Transverse colon (tissue), 4 donors: ENCODE data around the gene EDNRB. TPM values are rescaled to one million over a fixed set of nuclear protein-coding genes. Genes with fewer than 3 reads are reported as not detected.

Experiments used
- DNase-seq: peaks from one replicate; pipeline ENCODE4 v3.0.0-alpha.2; 2019
- H3K27ac ChIP-seq, 4 donors: fragments of 200-600 bp; sonication (generic); 2 replicates each; pipeline ENCODE4 v1.5.1; 2016 to 2018; ENCODE audit warnings: inconsistent platforms in 4 of 4
- H3K27me3 ChIP-seq: fragments of 200-600 bp; sonication (generic); 2 replicates; pipeline ENCODE4 v1.5.1; 2017; ENCODE audit warnings: inconsistent platforms
- H3K36me3 ChIP-seq, 4 donors: fragments of 200-600 bp; sonication (generic); 2 replicates each; pipeline ENCODE4 v1.5.1; 2017 to 2019; ENCODE audit warnings: inconsistent platforms in 4 of 4
- H3K4me1 ChIP-seq, 4 donors: fragments of 200-600 bp; sonication (generic); 2 replicates each; pipeline ENCODE4 v1.5.1; 2017 to 2020; ENCODE audit warnings: inconsistent platforms in 4 of 4
- H3K4me3 ChIP-seq, 4 donors: fragments of 200-600 bp; sonication (generic); 1 replicate in 1 of 4; 2 replicates in 3 of 4; pipeline versions ENCODE4 v1.5.1 to v1.6.1; 2017 to 2019; ENCODE audit warnings: inconsistent platforms in 4 of 4
- H3K9me3 ChIP-seq, 2 donors: fragments of 200-600 bp; sonication (generic); 2 replicates each; pipeline ENCODE4 v1.5.1; 2017 to 2019; ENCODE audit warnings: inconsistent platforms in 2 of 2
- CTCF ChIP-seq, 5 experiments: fragments of 200-600 bp in 3 of 5; fragments of 450-650 bp in 2 of 5; sonication (generic) in 3 of 5; IDR thresholded peaks; 1 replicate in 2 of 5; 2 replicates in 3 of 5; pipeline ENCODE4 v1.5.1; 2016 to 2017; ENCODE audit warnings: antibody characterized with exemption in 5 of 5, inconsistent platforms in 3 of 5, mild to moderate bottlenecking in 2 of 5, moderate library complexity in 1 of 5
- EP300 ChIP-seq: sonication (generic); formaldehyde crosslinking; IDR thresholded peaks from one replicate; pipeline ENCODE4 v1.6.1; 2017; ENCODE audit warnings: antibody characterized with exemption, low read depth
- POLR2A ChIP-seq: fragments of 450-650 bp; IDR thresholded peaks from one replicate; pipeline ENCODE4 v1.6.1; 2016; ENCODE audit warnings: antibody characterized with exemption, mild to moderate bottlenecking, moderate library complexity
- POLR2AphosphoS5 ChIP-seq, 3 donors: sonication (generic); formaldehyde crosslinking; IDR thresholded peaks; one replicate each; pipeline ENCODE4 v1.6.1; 2016; ENCODE audit warnings: antibody characterized with exemption in 3 of 3
- WGBS, 2 donors: methylation state at CpG; one replicate each; pipeline ENCODE4 v1.1.5; 2018; ENCODE audit warnings: low coverage in 1 of 2; 5-methylcytosine and 5-hydroxymethylcytosine counted together
- in situ Hi-C, 4 donors: fragments of 200-750 bp; cut with MboI; loops; one replicate each; pipeline versions ENCODE4 v1.15.0 to v1.15.1; 2017; ENCODE audit warnings: low sequenced_read_pairs in 3 of 4, low pct_ligation_motif_present in 1 of 4, low pct_unique_long_range_greater_than_20kb in 1 of 4
- intact Hi-C: fragments of 100-400 bp; cut with DNase I; formaldehyde crosslinking; loops from one replicate; pipeline ENCODE4 v1.15.1; 2023; ENCODE audit warnings: low total_unique reads
- total RNA-seq, 4 donors: library from RNA; depleted of rRNA; stranded (reverse); fragments of >200 nt; gene quantifications; one replicate each; pipeline ENCODE4 v1.1.0, GENCODE V29; 2016

EDNRB gene
- total RNA-seq, 4 donors from 2014 or later = 5.5 to 14.6 (median 8.8) TPM

GRCh38 chr13:77883328-77883727 is 35.3 kb downstream of the EDNRB start:
- in situ Hi-C loops = no loop called here
- TF ChIP-seq POLR2AphosphoS5 (IDR thresholded peaks at IDR 0.05) (no peak), CTCF (IDR thresholded peaks at IDR 0.05) (no peak), EP300 (no peak), POLR2A (no peak)
- no peaks in the 10 kb centered on the region for H3K4me1 ChIP-seq
- intact Hi-C loops = no loop called here
- no peak overlapping the region for H3K27ac ChIP-seq
- no peaks in the 10 kb centered on the region for H3K36me3 ChIP-seq
- H3K4me3 ChIP-seq = no peak overlapping the region
- no peaks in the 10 kb centered on the region for H3K27me3 ChIP-seq
- H3K9me3 ChIP-seq = no peaks in the 10 kb centered on the region
- DNase-seq = no peak
- 83 to 92% methylated on average over 2 of the region's 2 CpGs for WGBS, 2 donors

GRCh38 chr13:77878190-77878589 is 40.4 kb downstream of the EDNRB start:
- H3K4me1 ChIP-seq = no peaks in the 10 kb centered on the region
- no peaks in the 10 kb centered on the region for H3K9me3 ChIP-seq
- no peak for TF ChIP-seq POLR2AphosphoS5 (IDR thresholded peaks at IDR 0.05)
- no peak for TF ChIP-seq POLR2A
- TF ChIP-seq EP300 = no peak
- TF ChIP-seq CTCF (IDR thresholded peaks at IDR 0.05) = no peak
- whole genome bisulfite sequencing, 2 donors = 98 to 100% methylated on average over 1 of the region's 1 CpG
- no peak overlapping the region for H3K27ac ChIP-seq
- no peak overlapping the region for H3K4me3 ChIP-seq
- no peaks in the 10 kb centered on the region for H3K27me3 ChIP-seq
- no peaks in the 10 kb centered on the region for H3K36me3 ChIP-seq
- DNase-seq = no peak
- in situ Hi-C loops (no loop called here), intact Hi-C loops (no loop called here)

GRCh38 chr13:77876176-77876575 is 42.5 kb downstream of the EDNRB start:
- no peaks in the 10 kb centered on the region for H3K27me3 ChIP-seq
- no peaks in the 10 kb centered on the region for H3K36me3 ChIP-seq
- DNase-seq = no peak
- intact Hi-C loops (no loop called here), in situ Hi-C loops (no loop called here)
- WGBS, 2 donors = 48 to 60% methylated on average over 2 of the region's 2 CpGs
- H3K9me3 ChIP-seq = no peaks in the 10 kb centered on the region
- H3K27ac ChIP-seq = peak overlapping the region in 1 of 4 donors; percentile 15
- no peak overlapping the region for H3K4me3 ChIP-seq
- TF ChIP-seq POLR2AphosphoS5 (IDR thresholded peaks at IDR 0.05) = peak in 1 of 3 donors; percentile 17
- TF ChIP-seq CTCF (IDR thresholded peaks at IDR 0.05) = no peak
- H3K4me1 ChIP-seq = no peaks in the 10 kb centered on the region

- in situ Hi-C loops (no loop called here), intact Hi-C loops (no loop called here)
- Histone ChIP-seq H3K4me1 (no peaks in the 10 kb centered on the region), H3K27ac (no peak overlapping the region), H3K4me3 (no peak overlapping the region), H3K9me3 (no peaks in the 10 kb centered on the region), H3K27me3 (no peaks in the 10 kb centered on the region), H3K36me3 (no peaks in the 10 kb centered on the region)
- no peak for TF ChIP-seq POLR2AphosphoS5 (IDR thresholded peaks at IDR 0.05)
- TF ChIP-seq EP300 = no peak
- TF ChIP-seq CTCF (IDR thresholded peaks at IDR 0.05) = no peak
- no peak for TF ChIP-seq POLR2A
- DNase-seq = no peak
- 41 to 54% methylated on average over 3 to 4 of the region's 4 CpGs for WGBS, 2 donors
Measured at GRCh38 chr13:77874406-77874805, 44.2 kb downstream of the EDNRB start.
